GM18511 (cell line): Measurements from ENCODE around the gene TELO2.
A peak's percentile ranks its signal among the peaks of the same experiment; 100 is the strongest.
"Not testable (repeated sequence)": the region's sequence is repeated elsewhere in the genome, so short reads cannot be mapped to it uniquely, and the experiment has no call there.

Experiments
- ATAC-seq: cut with Tn5 transposase; IDR thresholded peaks from one replicate; pipeline ENCODE4 v1.9.1; 2021; ENCODE audit warnings: mild to moderate bottlenecking, moderate library complexity; ENCODE audit not compliant: unreplicated experiment

TELO2 gene

DNA sequence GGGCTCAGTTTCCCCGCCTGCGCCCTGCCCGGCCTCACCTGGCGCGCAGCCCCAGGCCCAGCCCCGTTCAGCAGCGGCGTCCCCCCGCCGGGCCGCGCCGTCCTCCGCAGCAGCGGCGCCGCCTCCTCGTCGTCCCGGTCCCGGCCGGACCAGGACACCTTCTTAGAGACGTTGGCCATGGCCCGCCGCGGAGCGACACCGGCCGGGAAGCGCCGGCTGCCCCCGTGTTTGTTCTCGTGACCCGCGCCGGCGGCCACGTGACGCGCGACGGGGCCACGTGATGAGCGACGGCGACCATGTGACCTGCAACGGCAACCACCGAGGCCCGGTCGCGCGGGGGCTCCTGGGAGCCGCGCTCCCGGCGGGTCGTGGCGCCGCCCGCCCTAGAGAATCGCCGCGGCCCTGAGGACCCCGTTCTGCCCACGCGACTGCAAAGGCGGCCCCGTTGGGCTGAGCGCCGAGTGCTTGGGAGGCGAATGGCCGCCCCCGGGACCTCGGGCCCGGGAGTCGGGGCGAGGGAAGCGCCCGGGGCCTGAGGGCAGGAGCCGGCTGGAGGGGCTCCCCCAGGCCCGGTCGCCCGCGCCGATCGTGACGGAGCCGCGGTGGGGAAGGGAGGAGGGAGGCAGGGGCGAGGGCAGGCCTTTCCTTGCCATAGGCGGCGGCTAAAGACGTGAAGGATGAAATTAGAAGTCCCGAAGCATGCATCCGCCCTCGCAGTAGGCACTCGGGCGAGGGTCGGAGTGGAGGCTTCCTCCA, 18.2 kb upstream of the TELO2 start, which contains the start of gene CLCN7:
Gene CLCN7, minus strand, starts transcription at position 233 of the 756 bp plus-strand sequence. Its CDS starts 54 bp downstream, at position 179.
- peak; percentile 85 for ATAC-seq

DNA sequence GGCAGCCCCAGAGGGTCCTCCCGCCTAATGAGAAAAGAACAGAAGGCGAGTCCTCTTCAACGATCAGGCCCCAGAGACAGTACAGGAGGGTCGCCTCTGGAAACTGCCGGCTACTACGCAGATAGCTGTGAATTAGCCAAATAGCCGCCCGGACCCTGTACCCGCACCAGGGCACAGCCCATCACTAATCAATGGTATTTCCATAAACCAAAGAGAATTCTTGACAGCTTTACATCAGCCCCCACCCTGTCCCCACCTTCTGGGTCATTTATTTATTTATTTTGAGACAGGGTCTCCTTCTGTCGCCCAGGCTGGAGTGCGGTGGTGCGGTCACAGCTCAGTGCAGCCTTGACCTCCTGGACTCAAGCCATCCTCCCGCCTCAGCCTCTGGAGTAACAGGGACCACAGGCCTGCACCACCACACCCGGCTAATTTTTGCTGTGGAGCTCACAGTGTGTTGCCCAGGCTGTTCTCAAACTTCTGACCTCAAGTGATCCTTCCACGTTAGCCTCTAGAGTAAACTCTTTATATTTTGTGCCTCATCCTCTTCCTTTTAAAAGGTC, 17.5 kb upstream of the TELO2 start:
- ATAC-seq, result no peak

DNA sequence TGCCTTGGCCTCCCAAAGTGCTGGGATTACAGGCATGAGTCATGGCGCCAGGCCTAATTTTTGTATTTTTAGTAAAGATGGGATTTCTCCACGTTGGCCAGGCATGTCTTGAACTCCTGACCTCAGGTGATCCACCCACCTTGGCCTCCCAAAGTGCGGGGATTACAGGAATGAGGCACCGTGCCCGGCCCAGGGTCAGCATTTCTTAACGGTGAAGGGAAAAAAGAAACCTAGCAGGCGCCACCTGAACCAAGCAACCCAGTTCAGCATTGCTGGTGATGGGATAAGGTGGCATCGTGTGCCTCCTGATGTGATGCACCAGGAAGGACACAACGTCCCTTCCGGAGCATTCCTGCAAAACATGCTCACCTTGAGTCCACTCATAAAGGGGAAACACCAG, 16.1 kb upstream of the TELO2 start:
- no peak for ATAC-seq

DNA sequence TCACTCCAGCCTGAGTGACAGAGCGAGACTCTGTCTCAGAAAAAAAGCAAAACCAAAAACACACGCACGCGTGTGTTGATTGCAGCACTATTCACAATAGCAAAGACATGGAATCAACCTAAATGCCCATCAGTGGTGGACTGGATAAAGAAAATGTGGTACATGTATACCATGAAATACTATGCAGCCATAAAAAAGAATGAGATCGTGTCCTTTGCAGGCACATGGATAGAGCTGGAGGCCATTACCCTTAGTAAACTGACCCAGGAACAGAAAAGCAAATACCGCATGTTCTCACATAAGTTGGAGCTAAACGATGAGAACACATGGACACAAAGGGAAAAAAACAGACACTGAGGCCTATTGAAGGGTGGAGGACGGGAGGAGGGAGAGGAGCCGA, 14.2 kb upstream of the TELO2 start:
- not testable (repeated sequence) for ATAC-seq

DNA sequence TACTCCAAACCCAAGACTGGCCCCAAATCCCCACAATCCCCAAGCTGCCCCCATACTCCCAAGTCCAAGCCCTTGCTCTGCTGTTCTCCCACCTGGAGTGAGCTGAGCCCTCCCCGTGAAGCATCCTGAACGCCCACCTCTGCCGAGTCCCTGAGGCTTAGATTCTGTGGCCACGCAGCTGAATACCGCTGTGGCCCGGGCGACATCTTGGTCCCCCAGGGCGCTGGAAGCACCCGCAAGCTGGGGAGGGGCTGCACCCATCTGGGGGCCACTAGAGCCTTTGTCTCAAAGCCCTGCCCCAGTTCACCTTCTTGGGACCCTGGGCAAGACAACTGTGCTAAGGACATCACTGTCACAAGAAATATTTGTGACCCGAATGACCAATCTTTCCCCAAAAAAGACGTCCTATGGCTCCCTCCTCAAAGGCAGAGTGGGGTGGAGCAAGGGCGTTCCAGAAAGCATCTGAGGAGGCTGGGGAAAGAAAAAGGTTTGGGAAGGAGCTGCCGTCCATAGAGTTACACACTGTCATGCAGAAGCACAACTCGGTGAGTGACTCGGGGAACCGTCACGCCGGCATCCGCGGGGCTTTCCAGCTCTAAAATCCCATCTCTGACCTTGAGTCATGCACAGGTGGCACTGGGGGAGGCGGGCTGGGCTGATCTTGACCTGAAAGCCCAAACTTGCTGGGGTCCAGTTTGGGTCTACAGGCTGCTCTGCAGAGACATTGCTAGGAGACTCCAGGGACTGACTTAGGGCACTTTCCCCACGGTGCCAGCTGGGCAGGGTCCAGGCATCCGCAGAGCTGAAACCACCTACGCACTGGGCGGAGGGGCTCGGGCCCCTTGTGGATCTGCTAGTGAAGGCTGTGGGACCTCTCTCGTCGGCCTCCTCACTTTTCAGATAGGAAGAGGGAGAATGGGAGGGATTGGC, 11.0 kb upstream of the TELO2 start:
- no peak for ATAC-seq

DNA sequence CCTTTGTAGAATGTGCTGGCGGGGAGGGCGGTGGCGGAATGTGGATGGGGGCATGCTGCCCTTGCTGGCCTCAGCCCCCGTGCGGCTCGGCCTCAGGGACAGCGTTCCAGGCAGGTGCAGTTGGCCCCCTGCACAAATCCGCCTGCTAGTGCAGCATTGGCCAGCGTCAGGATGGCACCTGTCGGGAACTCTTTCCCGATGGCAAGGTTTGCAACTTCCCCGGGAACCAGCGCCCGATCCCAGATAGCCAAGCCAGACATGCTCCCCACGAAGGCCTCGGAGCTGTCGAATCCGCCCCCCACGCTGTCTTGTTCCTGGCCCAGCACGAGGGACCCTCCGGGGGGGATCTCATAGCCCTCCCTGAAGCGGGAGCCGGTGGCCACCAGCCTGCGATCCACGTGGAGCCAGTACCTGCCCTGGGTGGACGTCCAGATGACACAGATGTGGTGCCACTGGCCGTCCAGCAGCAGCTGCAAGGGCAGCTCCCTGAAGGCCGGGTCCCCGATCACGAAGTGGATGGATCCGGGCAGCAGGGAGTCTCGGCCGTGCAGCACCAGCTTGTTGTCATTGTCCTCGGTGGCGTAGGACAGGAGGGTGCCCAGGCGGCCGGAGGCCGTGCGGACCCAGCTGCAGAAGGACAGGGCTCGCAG, 7.2 kb upstream of the TELO2 start:
- ATAC-seq, result no peak

DNA sequence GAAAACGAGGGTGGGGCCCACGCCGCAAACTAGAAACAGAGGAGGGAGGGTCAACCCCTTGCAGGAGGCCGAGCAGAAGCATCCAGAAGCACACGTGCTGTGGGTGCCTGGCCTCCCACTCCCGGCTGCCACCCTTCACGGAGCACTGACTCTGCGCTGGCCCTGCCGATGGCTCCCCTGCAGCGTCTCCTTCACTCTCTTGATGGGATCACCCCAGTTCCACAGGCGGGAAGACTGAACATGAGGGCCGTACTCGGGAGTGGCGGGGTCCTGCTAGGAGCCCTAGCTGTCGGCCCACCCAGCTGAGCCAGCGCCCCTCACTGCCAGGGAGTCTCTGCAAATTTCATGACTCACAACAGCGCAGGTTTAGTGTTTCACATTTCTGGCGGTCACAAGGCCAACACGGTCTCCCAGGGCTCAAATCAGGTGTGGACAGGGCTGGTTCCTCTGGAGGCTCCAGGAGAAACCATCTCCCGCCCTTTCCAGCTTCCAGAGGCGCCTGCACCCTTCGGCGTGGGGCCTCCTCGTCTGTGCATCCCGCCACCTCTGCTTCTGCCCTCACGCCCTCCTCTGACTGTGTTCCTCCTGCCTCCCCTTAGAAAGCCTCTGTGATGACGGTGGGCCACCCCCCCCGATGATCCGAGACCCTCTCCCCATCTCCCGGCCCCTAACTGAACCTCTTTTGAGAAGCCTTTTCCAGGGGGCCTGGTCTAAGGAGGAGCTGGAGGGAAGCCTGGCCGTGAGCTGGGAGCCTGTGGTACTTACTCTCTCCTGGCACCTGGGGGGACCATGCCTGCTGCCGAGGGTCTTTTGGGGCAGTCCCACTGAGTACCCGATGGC, 6.4 kb upstream of the TELO2 start:
- ATAC-seq, result no peak

DNA sequence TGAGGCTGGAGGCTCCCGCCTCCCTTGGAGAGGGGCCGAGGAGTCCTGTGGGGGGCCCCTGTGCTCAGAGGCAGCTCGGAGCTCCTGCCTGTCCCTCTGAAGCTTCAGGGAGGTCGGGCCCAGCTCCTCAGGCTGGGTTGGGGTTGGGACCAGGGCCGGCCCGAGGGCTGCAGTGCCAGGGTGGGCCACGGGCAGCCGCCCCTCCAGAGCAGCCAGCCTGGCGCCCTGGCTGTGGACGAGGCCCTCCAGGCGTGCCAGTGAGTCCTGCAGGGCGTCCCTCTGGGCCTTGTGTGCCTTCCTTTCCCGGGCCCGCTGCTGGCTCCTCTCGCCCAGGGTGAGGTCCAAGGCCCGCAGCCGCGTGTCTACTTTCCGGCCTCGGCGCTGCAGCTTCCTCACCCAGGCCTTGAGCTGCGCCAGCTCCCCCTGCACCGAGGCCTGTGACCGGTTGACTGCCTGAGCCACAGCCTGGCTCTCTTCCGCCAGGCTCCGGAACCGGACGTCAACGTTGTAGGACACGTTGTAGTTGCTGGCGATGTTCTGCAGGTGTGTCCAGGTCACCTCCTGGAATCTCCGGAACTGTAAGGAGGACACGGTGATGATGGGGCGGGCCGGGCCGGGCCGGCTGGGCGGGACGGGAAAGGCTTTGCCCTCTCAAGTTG, 5.6 kb upstream of the TELO2 start:
- ATAC-seq, result no peak

DNA sequence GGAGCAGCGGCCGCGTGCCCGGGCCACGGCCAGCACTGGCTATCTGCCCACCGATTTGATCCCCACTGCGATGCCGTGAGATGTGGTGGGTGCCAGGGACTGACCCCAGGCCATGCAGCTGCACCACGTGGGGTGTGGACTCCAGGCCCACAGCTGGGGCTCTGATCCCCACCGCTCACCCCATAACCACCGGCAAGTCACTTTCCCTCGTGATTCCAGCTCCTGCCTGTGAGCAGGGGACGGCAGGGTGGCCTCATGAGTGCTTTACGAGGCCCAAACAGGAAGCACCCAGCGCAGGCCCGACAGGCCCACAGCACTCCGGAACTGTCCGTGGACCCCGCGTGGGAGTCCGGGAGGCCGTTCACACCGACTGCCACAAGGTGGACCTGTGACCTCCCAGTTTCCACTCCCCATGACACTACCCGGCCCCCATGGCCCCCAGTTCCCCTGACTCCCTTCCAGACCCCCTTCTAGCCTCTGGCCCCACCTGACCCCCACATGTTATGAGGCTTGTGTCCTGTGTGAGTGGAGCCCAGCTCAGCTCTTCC, 5.0 kb upstream of the TELO2 start:
- no peak for ATAC-seq

DNA sequence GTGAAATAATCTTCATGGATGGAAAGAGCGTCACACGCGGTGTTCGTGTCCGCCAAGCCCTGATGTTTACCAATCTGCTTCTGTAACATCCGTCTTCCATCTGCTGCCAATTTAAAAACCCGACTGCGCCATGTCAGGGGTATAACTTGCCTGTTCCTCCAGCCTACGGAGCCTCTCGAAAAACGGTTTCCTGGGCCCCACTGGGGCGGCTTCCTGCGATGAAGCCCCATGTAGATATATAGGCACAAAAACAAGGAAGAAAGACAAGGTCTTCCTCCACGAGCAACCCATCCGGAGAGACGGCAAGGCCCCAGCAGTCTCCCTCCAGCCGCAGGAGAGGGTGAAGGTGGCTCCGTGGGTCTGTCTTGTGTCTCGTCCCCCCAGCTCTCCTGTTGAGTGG, 4.5 kb upstream of the TELO2 start, which contains the start of gene PTX4:
Gene PTX4, minus strand, starts transcription at position 326 of the 400 bp plus-strand sequence. Its CDS starts 35 bp downstream, at position 291.
- no peak for ATAC-seq

DNA sequence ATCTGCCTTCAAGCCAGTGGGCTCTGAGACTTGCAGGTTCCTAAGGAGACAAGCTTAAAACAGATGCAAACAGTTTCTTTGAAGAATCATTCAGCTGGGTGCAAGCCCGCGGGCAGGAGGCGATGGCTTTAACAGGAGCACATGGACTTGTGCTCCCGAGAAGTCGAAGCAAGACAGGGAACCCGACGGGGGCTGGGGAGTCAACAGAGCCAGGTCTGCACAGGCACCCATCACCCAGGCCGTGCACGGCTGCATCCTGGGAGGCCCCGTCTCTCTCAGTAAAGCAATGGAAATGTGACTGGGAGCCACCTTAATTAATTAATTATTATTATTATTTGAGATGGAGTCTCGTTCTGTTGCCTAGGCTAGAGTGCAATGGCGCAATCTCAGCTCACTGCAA, 4.1 kb upstream of the TELO2 start:
- ATAC-seq, result no peak

DNA sequence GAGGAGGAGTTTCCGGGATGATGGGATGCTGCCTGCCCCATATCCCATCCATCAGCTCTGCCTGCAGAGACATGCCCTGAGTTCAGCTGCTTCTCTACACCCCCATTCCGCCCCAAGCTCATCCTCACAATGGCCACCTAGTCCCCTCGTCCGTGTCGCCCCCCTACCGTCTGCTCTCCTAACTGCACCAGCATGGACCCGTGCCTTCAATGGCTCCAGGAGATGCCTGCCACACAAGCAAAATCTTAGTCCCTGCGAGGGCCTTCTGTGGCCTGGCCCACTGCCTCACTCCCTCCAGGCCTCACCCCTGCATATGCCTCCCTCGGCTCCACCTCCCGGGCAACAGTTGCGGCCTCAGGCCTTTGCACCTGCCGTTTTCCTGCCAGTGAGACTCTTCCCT, 1.8 kb upstream of the TELO2 start:
- no peak for ATAC-seq

DNA sequence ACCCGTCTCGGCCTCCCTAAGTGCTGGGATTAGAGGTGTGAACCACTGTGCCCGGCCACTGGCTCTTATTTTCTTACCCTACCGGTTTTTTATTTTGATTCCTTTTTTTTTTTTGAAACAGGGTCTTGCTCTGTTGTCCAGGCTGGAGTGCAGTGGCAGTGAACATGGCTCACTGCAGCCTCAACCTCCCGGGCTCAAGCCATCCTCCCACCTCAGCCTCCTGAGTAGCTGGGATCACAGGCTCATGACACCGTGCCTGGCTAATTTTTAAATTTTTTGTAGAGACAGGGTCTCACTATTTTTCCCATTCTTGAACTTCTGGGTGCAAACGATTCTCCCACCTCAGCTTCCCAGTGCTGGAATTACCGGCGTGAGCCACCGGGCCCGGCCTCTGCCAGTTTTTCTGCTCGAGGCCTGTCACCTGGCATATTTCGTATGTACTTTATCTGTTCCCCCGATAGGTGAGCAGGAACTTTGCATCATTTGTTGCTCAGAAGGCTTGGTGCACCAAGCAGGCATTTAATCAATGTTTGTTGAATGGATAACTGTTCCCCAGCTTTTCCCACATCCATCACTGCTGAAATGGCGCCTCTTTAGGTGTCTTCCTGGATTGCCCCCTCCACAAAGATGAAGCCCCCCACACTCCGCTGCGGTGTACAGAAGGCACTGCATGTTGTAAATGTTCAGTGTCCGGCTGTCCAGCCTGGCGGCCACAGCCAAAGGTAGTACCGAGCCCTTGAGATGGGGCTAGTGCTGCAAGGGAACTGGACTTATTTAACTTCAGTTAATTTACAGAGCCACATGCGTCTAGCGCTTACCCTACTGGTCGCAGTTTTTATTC, 858 bp upstream of the TELO2 start:
- no peak for ATAC-seq

DNA sequence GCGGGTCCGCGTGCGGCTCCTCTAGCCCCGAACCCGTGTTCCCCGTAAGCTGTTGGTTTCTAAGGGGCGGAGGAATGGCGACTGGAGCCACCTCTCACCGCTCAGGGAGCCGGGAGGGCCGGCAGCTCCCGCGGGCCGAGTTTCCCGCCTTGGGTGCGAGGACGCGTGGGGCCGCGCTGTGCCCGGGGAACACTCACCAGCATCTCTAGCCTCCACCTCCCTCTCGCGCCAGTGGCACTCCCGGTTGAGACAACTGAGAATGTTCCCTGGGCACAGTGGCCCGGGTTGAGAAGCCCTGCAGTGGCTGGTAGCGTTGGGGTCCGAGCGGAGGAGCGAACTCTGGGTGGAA, 560 bp downstream of the TELO2 start:
- no peak for ATAC-seq

DNA sequence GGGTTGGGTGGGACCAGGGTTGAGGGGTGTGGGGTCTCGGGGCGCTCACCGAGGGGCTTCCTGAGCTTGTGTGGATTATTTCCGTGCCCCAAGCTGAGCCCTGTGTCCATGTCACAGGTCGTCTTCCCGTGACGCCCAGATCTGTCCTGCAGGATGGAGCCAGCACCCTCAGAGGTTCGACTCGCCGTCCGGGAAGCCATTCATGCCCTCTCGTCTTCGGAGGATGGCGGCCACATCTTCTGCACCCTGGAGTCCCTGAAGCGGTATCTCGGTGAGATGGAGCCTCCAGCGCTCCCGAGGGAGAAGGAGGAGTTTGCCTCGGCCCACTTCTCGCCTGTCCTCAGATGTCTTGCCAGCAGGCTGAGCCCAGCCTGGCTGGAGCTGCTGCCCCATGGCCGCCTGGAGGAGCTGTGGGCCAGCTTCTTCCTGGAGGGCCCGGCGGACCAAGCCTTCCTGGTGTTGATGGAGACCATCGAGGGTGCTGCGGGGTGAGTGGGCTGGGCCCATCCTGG, 1.0 kb downstream of the TELO2 start:
- ATAC-seq, result no peak

DNA sequence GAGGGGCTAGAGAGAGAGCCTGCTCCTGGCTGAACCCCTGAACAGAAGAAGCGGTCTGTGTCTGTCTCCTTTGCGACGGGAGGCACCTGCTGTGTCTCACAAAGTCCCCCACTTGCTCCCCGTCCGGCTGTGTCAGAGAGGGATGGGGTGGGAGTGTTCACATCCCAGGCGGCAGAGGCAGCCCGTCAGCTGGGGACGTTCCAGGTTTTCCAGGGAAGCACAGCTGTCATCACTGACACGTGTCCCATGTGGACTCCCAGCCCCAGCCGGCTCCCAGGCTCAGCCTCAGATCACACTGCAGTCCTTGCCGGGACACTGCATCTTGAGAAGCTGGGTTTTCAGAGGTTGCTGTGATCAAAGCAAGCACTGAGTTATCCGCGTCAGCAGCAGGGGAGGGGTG, 1.6 kb downstream of the TELO2 start:
- ATAC-seq, result no peak

DNA sequence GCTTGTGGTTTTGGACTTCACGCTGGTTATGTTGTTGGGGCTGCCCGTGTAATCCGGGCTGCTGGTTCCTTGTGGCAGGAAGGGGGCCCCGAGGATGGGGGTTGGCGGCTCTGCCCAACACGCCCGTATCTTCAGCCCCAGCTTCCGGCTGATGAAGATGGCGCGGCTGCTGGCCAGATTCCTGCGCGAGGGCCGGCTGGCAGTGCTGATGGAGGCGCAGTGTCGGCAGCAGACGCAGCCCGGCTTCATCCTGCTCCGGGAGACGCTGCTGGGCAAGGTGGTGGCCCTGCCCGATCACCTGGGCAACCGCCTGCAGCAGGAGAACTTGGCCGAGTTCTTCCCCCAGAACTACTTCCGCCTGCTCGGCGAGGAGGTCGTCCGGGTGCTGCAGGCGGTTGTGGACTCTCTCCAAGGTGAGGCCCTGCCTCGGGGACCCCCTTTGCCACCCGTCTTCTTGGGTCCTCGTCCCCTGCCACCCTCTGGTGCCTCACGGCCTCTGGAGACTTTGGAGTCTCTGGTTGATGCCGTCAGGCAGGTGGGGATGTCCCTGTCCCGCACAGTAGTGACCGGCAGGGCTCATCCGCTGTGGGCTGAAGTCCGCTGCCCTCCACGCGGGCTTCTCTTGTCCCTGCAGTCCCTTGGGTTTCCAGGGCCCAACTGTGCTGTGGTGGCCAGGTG, 2.2 kb downstream of the TELO2 start:
- ATAC-seq, result no peak

DNA sequence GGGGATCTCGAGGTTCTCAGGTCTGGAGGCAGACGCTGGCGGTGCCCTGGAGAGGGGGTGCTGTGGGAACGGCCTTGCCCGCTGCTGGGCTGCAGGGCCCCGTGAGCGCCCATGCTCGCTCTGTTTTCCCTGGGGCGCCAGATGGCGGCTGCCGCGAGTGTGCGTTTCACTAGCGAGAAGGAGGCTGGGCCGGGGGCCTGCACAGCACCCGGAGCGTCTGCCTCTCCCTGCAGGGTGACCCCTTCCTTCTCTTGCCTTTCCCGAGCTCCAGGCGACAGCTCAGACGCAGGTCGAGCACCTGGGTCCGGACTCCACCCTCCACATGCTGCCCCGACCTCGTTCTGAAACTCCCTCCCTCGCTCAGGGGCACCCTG, 2.7 kb downstream of the TELO2 start:
- ATAC-seq, result no peak
